Transverse colon (tissue), 3 donors: ENCODE data around the gene CD82.

Experiments
- CTCF ChIP-seq, 5 experiments: fragments of 200-600 bp in 3 of 5; fragments of 450-650 bp in 2 of 5; sonication (generic) in 3 of 5; IDR thresholded peaks; 1 replicate in 2 of 5; 2 replicates in 3 of 5; pipeline ENCODE4 v1.5.1; 2016 to 2017; ENCODE audit warnings: antibody characterized with exemption in 5 of 5, inconsistent platforms in 3 of 5, mild to moderate bottlenecking in 2 of 5, moderate library complexity in 1 of 5
- POLR2A ChIP-seq: fragments of 450-650 bp; IDR thresholded peaks from one replicate; pipeline ENCODE4 v1.6.1; 2016; ENCODE audit warnings: antibody characterized with exemption, mild to moderate bottlenecking, moderate library complexity

- no peak for TF ChIP-seq CTCF (IDR thresholded peaks at IDR 0.05)
- no peak for TF ChIP-seq POLR2A
Measured at GRCh38 chr11:44529895-44530412, 35.5 kb upstream of the CD82 start.
